Kidney epithelial cell (primary cell): Measurements from ENCODE around the gene EHD2. TPM values are rescaled to one million over a fixed set of nuclear protein-coding genes. Genes with fewer than 3 reads are reported as not detected.
"Not testable (repeated sequence)": the region's sequence is repeated elsewhere in the genome, so short reads cannot be mapped to it uniquely, and the experiment has no call there.

Experiments used
- DNase-seq: peaks from one replicate; pipeline ENCODE4 v3.0.0-alpha.2; 2010; ENCODE audit warnings: low read depth
- H3K27me3 ChIP-seq: 2 replicates; pipeline ENCODE4 v1.6.0; 2011; ENCODE audit warnings: low read length; ENCODE audit not compliant: control insufficient read depth, insufficient read depth
- H3K36me3 ChIP-seq: 2 replicates; pipeline ENCODE4 v1.5.1; 2011; ENCODE audit warnings: low read length; ENCODE audit not compliant: control insufficient read depth, insufficient read depth
- H3K4me3 ChIP-seq: 2 replicates; pipeline ENCODE4 v1.5.1; 2011; ENCODE audit warnings: low read depth, mild to moderate bottlenecking, control low read depth, low read length
- CTCF ChIP-seq: IDR thresholded peaks from 2 replicates; pipeline ENCODE4 v1.5.1; 2011; ENCODE audit warnings: mild to moderate bottlenecking, moderate library complexity, low read length, control low read depth, inconsistent platforms; ENCODE audit not compliant: insufficient read depth, poor library complexity, severe bottlenecking
- total RNA-seq: library from RNA; depleted of rRNA; stranded (reverse); fragments of >200 nt; gene quantifications from 2 replicates; pipeline ENCODE4 v1.2.3, GENCODE V29; 2015

The EHD2 gene
- total RNA-seq, 1 donor from 2014 or later: 32.5 TPM

DNA sequence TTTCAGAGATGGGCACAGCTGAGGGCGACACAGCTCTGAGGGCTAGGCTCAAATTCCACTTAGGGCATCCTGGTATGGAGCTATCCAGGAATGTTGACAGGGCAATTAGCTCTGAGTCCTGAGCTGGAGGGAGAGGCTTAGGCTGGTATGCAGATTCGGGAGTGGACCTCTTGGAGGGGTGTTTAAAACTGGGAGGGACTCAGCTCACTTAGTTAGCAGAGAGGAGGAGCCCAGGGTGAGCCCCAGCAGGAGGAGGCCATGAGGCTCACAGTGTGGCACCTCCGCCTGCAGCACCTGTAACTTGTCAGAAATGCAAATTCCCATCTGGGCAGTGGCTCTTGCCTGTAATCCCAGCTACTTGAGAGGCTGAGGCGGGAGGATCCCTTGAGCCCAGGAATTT is 21.9 kb downstream of the EHD2 start:
- H3K36me3 ChIP-seq: no peaks in the 10 kb centered on the region
- DNase-seq: no peak
- H3K4me3 ChIP-seq: no peak overlapping the region
- H3K27me3 ChIP-seq: no peaks in the 10 kb centered on the region
- TF ChIP-seq CTCF: no peak

GRCh38 chr19:47740866-47741519 is 27.8 kb downstream of the EHD2 start:
- no peak for DNase-seq
- Histone ChIP-seq H3K4me3 (no peak overlapping the region), H3K27me3 (no peaks in the 10 kb centered on the region), H3K36me3 (peaks cover 2% of the 10 kb centered on the region)
- TF ChIP-seq CTCF: no peak

DNA sequence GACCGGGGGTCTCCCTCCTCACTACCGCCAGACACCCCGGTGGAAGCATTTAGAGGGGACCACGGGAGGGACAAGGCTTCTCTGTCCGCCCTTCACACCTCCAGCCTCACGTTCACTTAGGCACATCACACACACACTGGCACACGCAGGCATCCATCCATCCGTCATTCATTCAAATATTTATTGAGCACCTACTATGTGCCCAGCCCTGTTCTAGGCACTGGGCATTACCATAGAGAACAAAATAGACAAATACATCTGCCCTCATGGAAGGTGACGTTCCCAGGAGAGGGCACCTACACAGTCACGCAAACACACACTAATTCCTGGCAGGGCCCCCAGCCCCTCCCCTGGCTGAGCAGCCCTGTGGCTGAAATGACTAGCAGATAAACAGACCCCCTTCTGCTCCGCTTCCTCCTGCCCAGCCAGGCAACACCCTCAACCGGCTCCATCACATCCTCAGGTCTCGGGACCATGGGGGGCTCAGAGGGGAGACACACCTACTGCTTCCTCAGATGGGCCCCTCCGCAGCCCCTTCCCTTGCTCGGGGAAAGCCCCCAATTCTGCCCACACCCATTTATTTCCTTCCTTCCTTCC is 28.4 kb downstream of the EHD2 start:
- H3K4me3 ChIP-seq: no peak overlapping the region
- no peaks in the 10 kb centered on the region for H3K27me3 ChIP-seq
- no peak for DNase-seq
- no peak for TF ChIP-seq CTCF
- H3K36me3 ChIP-seq: peaks cover 2% of the 10 kb centered on the region

GRCh38 chr19:47742634-47743033 is 29.4 kb downstream of the EHD2 start:
- TF ChIP-seq CTCF: no peak
- Histone ChIP-seq H3K4me3 (no peak overlapping the region), H3K27me3 (no peaks in the 10 kb centered on the region), H3K36me3 (peaks cover 3% of the 10 kb centered on the region)
- no peak for DNase-seq

- peaks cover 4% of the 10 kb centered on the region for H3K36me3 ChIP-seq
- DNase-seq: peak; percentile 80
- peak within 1 kb of the TSS; percentile 57 for H3K4me3 ChIP-seq
- no peak for TF ChIP-seq CTCF
- H3K27me3 ChIP-seq: no peaks in the 10 kb centered on the region
These were observed 32.0 kb downstream of the EHD2 start, which contains the start of gene NOP53 for GRCh38 chr19:47745010-47745901. TSS of gene NOP53 (plus strand) at chr19:47745546. CDS start at chr19:47745560, 14 bp downstream.

DNA sequence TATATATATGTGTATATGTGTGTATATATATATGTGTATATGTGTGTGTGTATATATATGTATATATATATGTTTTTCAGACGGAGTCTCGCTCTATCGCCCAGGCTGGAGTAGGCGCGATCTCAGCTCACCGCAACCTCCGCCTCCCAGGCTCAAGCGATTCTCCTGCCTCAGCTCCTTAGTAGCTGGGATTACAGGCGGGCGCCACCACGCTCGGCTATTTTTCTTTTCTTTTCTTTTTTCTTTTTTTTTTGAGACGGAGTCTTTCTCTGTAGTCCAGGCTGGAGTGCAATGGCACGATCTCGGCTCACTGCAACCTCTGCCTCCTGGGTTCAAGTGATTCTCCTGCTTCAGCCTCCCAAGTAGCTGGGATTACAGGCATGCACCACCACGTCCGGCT is 32.9 kb downstream of the EHD2 start:
- peak overlapping the region; percentile 57 for H3K4me3 ChIP-seq
- not testable (repeated sequence) for DNase-seq, H3K36me3 ChIP-seq, H3K27me3 ChIP-seq
